ENCODE measurements around the gene HTT. TPM values are rescaled to one million over a fixed set of nuclear protein-coding genes. Genes with fewer than 3 reads are reported as not detected.

Gene HTT
- total and polyA plus RNA-seq, 10 of the 15 experiments (the other 5 are each of a cell fraction or from before 2014, with no cell fraction given), result 3.3 to 113 (median 43.3) TPM

DNA sequence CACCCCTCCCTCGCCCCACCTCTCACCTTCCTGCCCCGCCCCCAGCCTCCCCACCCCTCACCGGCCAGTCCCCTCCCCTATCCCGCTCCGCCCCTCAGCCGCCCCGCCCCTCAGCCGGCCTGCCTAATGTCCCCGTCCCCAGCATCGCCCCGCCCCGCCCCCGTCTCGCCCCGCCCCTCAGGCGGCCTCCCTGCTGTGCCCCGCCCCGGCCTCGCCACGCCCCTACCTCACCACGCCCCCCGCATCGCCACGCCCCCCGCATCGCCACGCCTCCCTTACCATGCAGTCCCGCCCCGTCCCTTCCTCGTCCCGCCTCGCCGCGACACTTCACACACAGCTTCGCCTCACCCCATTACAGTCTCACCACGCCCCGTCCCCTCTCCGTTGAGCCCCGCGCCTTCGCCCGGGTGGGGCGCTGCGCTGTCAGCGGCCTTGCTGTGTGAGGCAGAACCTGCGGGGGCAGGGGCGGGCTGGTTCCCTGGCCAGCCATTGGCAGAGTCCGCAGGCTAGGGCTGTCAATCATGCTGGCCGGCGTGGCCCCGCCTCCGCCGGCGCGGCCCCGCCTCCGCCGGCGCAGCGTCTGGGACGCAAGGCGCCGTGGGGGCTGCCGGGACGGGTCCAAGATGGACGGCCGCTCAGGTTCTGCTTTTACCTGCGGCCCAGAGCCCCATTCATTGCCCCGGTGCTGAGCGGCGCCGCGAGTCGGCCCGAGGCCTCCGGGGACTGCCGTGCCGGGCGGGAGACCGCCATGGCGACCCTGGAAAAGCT is at the start of gene HTT, which contains the start of gene HTT-AS (continued):
- TF ChIP-seq NFXL1 (IDR thresholded peaks at IDR 0.05; ENCODE audit: borderline replicate concordance) (no peak), RFX5 (IDR thresholded peaks at IDR 0.05; ENCODE audit: low read depth, low read length) (no peak), EZH2 (IDR thresholded peaks at IDR 0.05; ENCODE audit: borderline replicate concordance, control insufficient read depth, low read depth, low read length) (no peak), POLR2A (IDR thresholded peaks at IDR 0.05; ENCODE audit: low read depth, low read length) (peak; percentile 86), ZNF622 (IDR thresholded peaks at IDR 0.05) (no peak), HDGF (IDR thresholded peaks at IDR 0.05) (peak; percentile 99), BACH1 (IDR thresholded peaks at IDR 0.05; ENCODE audit: borderline replicate concordance) (peak; percentile 60), ZNF207 (IDR thresholded peaks at IDR 0.05; ENCODE audit: borderline replicate concordance) (peak; percentile 72; the same call in 1 of the 2 replicates), NFIC (IDR thresholded peaks at IDR 0.05; ENCODE audit: low read depth, low read length) (no peak), RELA (IDR thresholded peaks at IDR 0.05; ENCODE audit: borderline replicate concordance, partially characterized antibody) (peak; percentile 69), TAF1 (IDR thresholded peaks at IDR 0.05; ENCODE audit: borderline replicate concordance, low read depth, low read length) (peak; percentile 96), KLF5 (IDR thresholded peaks at IDR 0.05; ENCODE audit: partially characterized antibody) (peak; percentile 53), ZNF217 (IDR thresholded peaks at IDR 0.05) (no peak), ZNF687 (IDR thresholded peaks at IDR 0.05) (peak; percentile 47; the same call in 1 of the 2 replicates), MYB (IDR thresholded peaks at IDR 0.05; ENCODE audit: borderline replicate concordance, low read depth, low read length) (no peak), CHD4 (IDR thresholded peaks at IDR 0.05) (no peak), GABPA (IDR thresholded peaks at IDR 0.05; ENCODE audit: low read depth) (no peak), MYC (IDR thresholded peaks at IDR 0.05; ENCODE audit: insufficient read depth, insufficient read length, insufficient replicate concordance, low read length, severe bottlenecking) (no peak), SMAD5 (IDR thresholded peaks at IDR 0.05; ENCODE audit: low read depth) (no peak), MXI1 (IDR thresholded peaks at IDR 0.05; ENCODE audit: low read depth, low read length) (peak; percentile 51; the same call in 1 of the 2 replicates), SP1 (IDR thresholded peaks at IDR 0.05; ENCODE audit: low read depth, low read length) (peak; percentile 91), PKNOX1 (IDR thresholded peaks at IDR 0.05) (peak; percentile 98), DPF2 (IDR thresholded peaks at IDR 0.05) (peak; percentile 99)
- TF ChIP-seq, protein P1, sequence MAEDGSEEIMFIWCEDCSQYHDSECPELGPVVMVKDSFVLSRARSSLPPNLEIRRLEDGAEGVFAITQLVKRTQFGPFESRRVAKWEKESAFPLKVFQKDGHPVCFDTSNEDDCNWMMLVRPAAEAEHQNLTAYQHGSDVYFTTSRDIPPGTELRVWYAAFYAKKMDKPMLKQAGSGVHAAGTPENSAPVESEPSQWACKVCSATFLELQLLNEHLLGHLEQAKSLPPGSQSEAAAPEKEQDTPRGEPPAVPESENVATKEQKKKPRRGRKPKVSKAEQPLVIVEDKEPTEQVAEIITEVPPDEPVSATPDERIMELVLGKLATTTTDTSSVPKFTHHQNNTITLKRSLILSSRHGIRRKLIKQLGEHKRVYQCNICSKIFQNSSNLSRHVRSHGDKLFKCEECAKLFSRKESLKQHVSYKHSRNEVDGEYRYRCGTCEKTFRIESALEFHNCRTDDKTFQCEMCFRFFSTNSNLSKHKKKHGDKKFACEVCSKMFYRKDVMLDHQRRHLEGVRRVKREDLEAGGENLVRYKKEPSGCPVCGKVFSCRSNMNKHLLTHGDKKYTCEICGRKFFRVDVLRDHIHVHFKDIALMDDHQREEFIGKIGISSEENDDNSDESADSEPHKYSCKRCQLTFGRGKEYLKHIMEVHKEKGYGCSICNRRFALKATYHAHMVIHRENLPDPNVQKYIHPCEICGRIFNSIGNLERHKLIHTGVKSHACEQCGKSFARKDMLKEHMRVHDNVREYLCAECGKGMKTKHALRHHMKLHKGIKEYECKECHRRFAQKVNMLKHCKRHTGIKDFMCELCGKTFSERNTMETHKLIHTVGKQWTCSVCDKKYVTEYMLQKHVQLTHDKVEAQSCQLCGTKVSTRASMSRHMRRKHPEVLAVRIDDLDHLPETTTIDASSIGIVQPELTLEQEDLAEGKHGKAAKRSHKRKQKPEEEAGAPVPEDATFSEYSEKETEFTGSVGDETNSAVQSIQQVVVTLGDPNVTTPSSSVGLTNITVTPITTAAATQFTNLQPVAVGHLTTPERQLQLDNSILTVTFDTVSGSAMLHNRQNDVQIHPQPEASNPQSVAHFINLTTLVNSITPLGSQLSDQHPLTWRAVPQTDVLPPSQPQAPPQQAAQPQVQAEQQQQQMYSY (CRISPR knock-in tag; IDR thresholded peaks at IDR 0.05), result no peak

All from GM12878 (cell line).